Measurements from ENCODE around the gene DCUN1D2.

- TF ChIP-seq CTCF (IDR thresholded peaks at IDR 0.05) (no peak), POLR2A (IDR thresholded peaks at IDR 0.05) (no peak), POLR2AphosphoS5 (IDR thresholded peaks at IDR 0.05) (no peak)
Observed at GRCh38 chr13:113407531-113408393, 82.7 kb downstream of the DCUN1D2 start.

Measured in breast epithelium (tissue), 3 donors.